Measurements from ENCODE around the gene LRP1B.

Gene LRP1B

DNA sequence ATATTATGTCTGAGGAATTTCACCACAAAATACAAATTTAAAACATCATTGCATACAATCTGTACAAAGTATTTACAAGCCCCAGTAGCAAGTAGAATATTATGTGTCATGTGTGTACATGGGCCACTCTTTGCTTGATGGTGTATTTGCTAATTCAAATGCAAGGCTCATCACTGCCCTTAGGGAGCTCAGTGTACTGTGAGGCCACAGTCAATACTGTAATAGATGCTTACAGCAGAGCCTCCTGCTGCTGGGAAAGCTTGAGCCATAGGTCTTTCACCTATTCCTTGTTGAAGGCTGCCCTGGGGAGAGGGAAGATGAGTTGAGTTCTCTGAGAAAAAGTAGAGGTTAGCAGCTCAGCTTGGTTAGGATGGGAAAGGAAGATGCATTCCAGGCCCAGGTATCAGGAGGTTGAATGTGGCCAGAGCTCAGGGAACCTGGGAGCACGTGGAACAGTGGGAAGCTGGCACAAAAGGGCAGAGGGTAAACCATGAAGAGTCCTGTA, 189.6 kb downstream of the LRP1B start:
- no peak overlapping the region for H3K27ac ChIP-seq
- TF ChIP-seq, protein P1, sequence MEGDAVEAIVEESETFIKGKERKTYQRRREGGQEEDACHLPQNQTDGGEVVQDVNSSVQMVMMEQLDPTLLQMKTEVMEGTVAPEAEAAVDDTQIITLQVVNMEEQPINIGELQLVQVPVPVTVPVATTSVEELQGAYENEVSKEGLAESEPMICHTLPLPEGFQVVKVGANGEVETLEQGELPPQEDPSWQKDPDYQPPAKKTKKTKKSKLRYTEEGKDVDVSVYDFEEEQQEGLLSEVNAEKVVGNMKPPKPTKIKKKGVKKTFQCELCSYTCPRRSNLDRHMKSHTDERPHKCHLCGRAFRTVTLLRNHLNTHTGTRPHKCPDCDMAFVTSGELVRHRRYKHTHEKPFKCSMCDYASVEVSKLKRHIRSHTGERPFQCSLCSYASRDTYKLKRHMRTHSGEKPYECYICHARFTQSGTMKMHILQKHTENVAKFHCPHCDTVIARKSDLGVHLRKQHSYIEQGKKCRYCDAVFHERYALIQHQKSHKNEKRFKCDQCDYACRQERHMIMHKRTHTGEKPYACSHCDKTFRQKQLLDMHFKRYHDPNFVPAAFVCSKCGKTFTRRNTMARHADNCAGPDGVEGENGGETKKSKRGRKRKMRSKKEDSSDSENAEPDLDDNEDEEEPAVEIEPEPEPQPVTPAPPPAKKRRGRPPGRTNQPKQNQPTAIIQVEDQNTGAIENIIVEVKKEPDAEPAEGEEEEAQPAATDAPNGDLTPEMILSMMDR (conservative IDR thresholded peaks at IDR 0.05) = no peak

DNA sequence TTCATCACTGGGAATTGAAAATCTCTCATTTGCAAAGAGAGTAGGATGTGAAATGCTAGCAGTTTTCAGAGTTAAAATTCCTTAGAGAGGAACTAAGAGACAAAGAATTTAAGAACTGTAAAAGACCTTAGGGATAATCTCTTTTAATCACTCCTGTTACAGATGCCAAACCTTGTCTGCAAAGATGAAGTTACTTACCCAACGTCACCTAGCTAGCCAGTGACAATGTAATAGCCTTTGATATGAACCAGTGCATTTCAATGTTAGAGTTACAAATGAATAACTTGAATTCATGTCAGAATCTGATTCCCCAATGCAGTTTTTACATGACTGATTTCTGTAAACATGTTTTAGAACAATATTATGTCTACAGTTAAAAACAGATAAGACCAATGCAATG, 190.1 kb downstream of the LRP1B start:
- TF ChIP-seq, protein P1 (conservative IDR thresholded peaks at IDR 0.05) = no peak
- no peak overlapping the region for H3K27ac ChIP-seq

DNA sequence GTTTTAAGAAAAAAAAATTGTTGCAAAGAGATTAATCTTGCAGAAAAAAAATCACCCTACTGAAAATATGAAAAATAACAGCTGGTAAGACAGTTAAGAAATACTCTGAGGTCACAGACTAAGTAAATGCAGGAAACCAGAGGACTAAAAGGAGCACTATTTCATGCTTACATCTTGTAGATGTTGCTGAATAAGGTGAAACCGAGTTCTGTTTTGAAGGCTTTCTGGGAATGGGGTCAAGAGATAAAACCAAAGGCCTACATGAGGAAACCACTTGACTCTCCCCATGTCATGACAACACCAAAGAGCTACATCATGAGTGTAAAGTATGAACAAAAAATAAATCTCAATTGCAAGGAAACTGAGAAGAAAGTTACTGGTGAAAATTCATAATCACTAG, 197.6 kb downstream of the LRP1B start:
- TF ChIP-seq, protein P1 (conservative IDR thresholded peaks at IDR 0.05) = no peak
- H3K27ac ChIP-seq = no peak overlapping the region

DNA sequence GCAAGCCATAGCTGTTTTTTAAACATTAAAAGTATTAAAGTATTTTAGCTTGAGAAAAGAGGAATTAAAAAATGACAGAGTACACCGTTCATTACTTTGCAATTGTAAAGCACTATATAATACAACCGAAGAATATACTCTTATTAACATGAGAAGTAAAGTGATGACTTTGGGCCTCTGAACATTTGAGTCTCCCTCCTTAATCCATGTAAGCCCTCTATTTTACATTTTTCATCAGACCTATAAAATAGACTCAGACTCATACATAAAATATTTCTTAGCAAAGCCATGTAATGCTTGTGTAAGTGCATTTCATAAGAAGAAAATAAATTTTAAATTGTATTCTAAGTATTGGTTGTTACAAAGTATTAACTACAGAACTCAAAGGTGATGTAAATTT, 198.6 kb downstream of the LRP1B start:
- H3K27ac ChIP-seq = no peak overlapping the region
- TF ChIP-seq, protein P1 (conservative IDR thresholded peaks at IDR 0.05) = no peak

DNA sequence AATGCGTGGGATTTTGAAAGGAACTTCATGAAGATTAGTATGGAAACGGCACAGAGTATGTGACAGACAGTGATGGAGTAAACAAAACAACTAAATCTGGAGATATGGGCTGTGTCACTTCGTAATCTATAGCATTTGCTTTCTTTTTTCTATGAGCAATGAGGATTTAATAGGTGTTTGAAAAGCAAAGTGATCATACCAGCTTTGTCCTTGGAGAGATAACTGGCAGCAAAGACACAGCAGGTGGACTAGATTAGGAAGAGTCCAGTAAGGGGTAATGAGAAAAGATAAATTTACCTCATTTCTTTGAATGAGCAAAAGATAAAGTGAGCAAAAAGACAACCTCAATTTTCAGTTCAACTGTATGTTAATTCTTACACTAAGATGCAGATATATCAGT, 199.0 kb downstream of the LRP1B start:
- TF ChIP-seq, protein P1 (conservative IDR thresholded peaks at IDR 0.05) = no peak
- no peak overlapping the region for H3K27ac ChIP-seq

DNA sequence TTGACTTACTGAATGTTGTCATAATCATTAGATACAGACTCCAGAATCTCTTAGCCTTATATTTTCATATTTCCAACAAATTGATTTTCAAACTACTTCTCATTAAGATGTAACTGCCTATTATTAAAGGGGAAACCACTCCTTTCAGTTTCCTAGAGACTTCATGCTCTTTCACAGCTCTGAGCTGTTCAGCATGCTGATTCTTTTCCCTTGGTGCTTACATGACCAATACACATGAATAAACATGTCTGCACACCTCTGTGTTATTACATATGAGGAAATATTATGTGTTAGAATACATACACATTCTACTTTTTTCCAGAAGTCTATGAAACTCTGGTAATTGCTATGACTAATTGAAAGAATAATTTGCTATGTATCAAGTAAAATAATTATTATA, 200.0 kb downstream of the LRP1B start:
- H3K27ac ChIP-seq = no peak overlapping the region
- TF ChIP-seq, protein P1 (conservative IDR thresholded peaks at IDR 0.05) = no peak

DNA sequence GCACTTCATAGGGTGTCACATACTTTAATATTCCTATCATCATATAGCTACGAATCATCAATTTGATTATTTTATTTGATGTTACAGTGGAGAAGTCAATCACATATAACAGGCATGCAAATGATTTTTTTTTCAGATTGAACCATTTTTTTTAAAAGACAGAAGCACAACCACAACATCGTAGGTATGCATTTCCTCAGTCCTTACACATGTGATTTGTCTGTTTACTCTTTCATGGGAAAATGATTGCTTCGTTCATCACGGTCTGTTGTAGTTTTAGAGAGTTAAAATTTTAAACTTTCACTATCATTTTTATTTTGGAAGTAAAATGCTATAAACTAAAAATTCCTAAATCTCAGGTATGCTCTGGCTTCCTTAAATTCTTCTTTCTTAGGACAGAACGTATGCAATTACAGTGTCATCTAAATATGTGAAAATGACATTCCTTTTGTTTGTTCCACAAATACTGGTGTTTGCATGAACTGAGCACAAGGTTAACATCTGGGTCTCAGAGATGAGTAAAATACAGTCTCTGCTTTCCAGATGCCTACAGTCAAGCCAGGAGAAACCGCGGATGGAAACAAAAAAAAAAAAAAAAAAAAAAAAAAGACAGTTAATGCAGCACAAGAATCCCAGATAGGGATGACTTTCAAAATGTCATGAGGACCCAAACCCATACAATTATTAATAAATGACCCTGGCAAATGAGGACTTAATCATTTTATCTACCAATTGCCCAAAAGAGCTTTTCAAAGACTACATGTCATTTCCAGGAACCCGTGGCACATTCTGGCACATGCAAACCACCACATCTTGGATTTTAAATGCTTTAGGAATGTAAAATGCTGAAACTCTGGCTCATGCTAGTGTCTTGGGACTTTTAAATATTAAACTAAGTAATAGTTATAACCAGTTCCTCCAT, 201.2 kb downstream of the LRP1B start:
- TF ChIP-seq, protein P1 (conservative IDR thresholded peaks at IDR 0.05) = no peak
- no peak overlapping the region for H3K27ac ChIP-seq
